HG03039 (cell line): ENCODE data around the gene TUBB2B.
"Not testable (repeated sequence)": the region's sequence is repeated elsewhere in the genome, so short reads cannot be mapped to it uniquely, and the experiment has no call there.

ENCODE experiments used
- ATAC-seq: cut with Tn5 transposase; IDR thresholded peaks from one replicate; pipeline ENCODE4 v1.9.1; 2021; ENCODE audit warnings: mild to moderate bottlenecking, moderate library complexity; ENCODE audit not compliant: unreplicated experiment

Gene TUBB2B

DNA sequence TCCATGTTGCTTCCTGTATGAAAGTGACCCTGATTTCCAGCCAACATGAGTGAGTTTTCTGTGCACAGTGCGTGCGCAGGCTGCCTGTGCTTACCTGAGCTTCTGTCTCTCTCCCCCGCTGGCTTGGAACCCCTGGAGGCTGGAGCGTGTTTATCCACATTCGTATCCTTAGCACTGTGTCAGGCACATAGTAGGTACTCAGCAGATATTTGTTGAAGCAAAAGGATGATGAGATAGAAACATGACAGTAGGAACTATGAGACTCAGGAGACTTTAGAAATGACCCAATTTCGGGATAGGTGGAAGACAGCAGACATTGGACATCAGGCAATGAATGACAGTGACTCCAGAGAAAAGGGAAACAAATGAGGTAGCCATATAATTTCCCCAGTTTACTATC is 15.2 kb downstream of the TUBB2B start:
- ATAC-seq, result no peak

DNA sequence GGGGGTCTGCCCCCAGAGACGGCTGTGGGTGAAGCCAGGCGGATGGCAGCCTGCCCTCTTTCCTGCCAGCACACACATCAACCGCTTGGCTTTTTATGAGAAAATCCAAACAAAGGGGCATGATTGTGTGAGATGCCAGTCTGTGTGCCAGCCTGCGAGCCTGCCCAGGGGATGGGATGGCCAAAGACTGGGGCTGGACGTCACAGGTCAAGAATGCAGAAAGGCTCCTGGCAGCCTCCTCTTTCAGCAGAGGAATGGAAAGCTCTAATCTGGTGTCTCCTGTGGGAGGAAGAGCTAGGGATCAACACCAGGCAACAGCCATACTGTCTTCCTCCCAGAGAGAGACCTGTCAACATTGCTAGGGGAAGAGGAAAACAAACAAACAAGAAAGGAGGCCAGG is 15.8 kb downstream of the TUBB2B start:
- ATAC-seq, result no peak

DNA sequence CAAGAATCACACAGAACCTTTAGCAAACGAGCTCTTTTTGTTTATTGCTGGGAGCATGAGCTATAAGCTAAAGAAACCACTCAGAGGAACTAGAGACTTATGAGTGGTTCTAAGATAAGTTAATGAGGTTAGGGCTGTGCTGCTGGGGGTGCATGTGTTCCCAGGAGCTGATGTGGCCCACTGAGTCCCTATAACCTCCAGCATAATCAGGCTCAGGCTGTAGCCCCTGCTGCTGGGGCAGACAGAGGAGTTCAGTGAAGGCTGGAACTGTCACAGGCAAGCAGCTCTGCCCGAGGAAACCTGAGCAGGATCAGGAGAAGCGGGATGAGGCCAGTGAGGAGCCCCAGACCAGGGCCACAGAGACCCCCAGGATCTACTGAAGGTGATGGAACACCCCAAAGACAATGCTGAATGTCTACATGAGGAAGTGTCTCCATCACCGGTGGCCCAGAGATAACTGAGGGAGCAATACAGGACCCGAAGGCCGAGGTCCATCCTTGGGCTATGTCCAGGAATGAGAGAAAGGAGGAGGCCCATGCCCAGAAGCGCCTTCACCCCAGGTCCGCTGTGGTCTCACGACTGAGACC is 17.3 kb downstream of the TUBB2B start:
- ATAC-seq, result peak; percentile 28

DNA sequence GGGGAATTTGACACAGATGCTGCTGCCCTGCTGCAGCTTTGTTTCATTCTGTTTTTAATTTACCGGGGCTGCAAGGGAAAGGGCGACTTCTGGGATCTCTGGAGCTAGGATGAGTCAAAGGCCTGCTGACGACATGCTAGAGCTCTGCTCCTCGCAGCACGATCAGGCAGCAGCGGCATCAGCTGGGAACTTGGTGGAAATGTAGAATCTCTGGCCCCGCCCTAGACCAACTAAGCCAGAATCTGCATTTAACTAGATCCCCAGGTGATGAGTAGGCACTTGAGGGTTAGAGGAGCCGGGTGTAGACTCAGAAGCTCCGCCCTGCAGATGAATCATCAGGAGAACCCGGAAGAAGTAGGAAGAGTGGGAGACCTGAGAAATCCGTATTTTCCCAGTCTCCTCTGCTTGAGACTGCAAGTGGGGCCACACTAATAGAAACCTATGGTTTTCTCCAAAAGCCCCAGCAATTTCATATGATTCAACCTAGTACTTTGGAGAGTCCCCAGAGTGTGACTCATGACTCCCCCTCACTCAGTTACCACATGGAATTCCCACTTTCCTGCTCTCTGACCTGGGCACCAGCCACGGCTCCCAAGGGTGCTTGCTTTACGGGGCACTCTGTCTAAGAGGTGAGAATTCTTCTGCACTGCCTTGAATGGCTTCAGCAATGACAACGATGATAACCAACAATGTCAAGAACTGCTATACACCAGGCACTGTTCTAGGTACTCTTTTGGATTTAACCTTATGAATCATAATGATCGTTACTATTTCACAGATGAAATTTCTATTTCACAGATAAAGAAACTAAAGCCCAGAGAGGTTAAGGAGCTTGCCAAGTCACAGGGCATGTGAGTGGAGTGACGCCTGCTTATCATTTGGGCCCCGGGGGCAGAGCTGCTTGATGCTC is 18.1 kb downstream of the TUBB2B start:
- peak; percentile 58 for ATAC-seq

DNA sequence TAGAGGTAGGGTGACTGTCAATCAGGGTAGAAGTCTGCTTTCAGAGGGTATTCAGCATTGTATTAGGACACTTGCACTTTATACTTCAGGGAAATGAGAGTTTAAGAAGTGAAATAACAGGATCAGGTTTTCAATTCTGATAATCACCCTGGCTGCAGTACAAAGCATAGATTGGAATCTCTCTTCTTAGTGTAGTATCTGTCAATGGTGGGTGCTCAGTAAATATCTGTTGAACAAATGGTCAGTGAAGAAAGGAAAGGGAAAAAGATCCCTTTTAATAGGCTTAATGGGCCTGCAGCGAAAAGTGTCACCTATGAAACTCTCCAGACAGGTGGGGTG is 18.7 kb downstream of the TUBB2B start:
- no peak for ATAC-seq

DNA sequence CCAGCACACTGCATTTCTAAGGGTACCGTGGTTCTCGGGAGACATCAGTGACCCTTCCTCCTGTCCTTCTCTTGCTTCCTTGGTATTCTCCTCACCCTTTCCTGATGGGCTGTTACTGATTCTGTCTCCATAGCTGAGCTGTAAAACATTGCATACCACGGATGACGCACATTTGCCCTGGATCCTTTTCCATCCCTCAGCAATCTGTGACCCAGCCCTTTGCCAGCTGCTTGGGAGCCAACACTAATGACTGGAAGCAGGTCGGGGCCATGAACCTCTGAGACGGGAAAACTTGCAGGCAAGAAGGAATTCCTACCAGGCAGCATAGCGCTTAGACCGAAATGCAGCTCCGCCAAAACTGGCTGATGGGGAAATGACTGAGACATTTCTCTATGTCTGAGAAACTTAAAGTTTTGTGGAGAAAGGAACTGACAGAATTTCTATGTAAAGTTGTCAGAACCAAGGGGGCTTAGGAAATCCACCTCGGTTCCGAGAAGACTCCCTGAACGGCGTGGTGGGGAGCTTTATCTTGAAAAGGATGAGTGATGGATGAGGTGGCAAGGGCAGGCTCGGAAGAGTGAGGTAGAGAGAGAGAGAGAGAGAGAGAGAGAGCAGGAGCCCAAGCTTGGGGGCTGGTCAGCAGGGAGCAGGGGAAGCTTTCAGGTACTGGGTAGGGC is 19.2 kb downstream of the TUBB2B start:
- ATAC-seq, result no peak

DNA sequence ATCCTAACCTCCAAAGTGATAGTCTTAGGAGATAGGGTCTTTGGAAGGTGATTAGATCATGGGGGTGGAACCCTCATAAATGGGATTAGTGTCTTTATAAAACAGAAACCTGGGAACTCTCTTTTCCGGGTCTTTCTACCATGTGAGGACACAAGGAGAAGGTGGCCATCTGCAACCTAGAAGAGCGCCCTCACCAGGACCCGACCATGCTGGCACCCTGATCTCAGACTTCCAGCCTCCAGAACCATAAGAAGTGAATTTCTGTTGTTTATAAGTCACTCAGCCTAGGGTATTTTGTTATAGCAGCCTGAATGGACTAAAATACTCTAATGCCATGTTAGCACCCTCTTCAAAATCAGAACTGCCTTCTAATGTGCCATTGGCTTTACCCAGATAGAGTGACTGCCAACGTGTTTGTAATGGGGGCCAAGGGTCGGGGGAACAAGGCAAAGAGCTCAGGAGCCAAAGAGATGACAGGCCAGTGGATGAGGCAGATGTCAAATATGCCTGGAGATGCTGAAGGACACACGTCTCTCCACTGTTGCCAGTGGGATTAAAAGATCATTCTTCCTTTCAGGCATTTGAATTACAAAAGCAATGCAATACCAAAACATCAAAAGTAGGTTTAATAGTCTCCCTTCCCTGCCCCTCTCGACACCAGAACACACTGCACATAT is 21.0 kb downstream of the TUBB2B start:
- no peak for ATAC-seq

DNA sequence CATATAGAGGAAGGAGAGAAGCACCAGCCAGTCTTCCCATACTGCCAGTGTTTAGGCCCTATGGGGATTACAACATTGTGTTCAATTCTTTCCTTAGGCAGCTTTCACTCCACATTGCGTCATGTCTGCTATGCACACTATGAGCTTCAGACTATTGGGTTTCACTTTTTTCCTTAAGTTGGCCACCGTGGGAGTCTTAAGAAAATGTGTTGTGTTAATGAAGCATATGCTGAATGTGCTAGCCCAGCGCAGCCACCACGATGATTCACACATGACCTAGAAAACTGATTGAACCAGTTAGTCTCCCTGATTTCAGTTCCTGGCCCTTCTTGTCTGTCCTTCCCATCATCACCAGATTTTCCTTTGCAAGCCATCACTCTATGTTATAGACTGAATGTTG is 21.5 kb downstream of the TUBB2B start:
- ATAC-seq, result no peak

DNA sequence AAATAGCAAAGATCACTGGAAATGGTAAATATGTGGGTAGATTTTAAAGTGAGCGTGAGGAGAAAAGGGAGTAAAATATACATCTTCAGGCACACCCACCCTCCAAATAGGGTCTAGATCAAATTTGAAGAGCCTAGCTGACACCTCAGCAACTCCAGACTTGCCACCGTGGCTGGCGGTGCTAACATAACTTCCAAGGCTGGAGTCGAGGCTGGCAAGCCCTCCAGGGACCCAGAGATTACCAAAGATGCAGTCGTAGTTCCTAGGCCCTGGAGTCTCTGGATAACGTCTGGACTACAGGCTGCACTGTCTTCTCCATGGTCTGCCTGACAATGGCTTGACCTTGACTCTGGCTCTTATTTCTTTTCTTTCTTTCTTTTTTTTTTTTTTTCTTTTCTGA is 22.5 kb downstream of the TUBB2B start:
- ATAC-seq, result no peak

DNA sequence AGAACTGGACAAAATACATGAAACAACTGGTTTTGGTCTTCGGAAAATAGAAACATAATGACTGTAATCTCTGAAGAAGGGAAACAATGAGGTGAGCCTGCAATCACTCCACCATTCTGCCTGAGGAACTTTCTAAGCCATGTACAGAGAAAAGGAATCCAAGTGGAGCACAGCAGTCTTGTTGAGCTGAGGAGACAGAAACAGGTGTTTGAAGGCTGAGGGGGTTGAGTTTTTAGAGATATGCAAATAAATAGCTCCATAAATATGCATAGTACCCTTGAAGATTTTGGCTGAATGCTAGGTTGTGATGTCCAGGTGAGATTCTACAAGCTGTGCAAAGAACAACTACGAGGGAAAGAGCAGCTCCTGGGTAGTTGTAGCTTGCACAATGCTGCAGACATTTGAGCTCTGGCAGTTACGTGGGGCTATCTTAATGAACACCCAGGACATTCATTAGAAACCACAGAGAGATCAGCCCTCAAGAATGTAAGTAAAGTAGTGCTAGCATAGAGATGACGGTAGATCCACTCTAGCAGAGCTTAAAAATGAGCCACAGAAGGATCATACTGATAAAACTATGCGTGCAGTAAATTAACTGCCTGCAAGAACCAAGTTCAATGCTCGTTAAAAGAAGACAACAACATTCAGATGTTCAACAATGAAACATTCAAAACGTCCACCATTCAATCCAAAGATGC is 24.3 kb downstream of the TUBB2B start:
- no peak for ATAC-seq

DNA sequence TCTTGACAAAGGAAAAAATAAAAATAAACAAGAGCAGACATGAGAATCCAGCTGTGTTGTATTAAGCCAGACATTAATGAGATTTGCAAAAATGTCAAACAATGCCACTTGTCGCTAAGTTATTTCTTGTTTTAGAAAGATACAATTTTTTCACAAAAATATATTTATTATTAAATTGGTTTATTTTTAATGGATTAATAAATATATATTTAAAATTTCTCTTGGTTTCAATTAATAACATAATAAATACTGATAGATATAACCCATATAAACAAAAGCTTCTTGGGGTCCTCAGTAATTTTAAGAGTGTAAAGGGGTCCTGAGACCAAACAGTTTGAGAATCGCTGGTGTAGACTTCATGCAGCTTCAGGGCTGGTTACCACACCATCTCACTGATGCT is 26.1 kb downstream of the TUBB2B start:
- no peak for ATAC-seq

DNA sequence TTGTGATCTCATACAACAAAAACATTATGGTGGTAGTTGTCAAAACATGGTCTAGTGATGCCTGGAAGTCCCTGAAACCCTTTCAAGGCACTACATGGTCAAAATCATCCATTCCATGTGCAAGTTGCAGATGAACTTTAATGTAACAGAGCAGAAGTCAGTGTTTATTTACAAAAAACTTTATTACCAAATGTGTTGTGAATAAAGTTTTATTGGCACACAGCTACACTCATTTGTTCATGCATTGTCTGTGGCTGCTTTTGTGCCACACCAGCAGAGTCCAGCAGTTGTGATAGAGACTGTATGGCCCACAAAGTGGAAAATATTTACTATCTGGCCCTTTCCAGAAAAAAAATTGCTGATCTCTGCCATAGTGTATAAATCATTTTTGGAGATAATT is 26.8 kb downstream of the TUBB2B start:
- ATAC-seq, result no peak

DNA sequence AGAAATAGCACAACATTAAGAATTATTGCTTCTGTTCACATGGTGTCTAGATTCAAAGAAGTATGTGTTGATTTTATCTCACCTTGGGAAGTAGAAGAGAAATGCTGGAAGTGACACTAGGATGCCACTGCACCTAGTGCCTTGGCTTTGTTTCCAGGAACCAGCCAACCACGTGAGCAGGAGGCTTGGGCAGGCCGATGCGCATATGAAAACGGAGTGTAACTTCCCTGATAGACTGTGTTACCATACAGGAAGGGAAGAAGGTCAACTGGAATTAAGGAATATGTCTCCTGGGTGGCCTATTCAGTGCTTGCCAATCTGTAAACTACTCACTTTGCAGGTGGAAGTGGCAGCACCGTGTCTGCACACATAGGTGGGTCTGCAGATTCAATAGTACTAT is 28.1 kb downstream of the TUBB2B start:
- no peak for ATAC-seq

DNA sequence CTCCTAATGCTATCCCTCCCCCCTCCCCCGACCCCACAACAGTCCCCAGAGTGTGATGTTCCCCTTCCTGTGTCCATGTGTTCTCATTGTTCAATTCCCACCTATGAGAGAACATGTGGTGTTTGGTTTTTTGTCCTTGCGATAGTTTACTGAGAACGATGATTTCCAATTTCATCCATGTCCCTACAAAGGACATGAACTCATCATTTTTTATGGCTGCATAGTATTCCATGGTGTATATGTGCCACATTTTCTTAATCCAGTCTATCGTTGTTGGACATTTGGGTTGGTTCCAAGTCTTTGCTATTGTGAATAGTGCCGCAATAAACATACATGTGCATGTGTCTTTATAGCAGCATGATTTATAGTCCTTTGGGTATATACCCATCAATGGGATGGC is 29.7 kb downstream of the TUBB2B start:
- ATAC-seq, result not testable (repeated sequence)

DNA sequence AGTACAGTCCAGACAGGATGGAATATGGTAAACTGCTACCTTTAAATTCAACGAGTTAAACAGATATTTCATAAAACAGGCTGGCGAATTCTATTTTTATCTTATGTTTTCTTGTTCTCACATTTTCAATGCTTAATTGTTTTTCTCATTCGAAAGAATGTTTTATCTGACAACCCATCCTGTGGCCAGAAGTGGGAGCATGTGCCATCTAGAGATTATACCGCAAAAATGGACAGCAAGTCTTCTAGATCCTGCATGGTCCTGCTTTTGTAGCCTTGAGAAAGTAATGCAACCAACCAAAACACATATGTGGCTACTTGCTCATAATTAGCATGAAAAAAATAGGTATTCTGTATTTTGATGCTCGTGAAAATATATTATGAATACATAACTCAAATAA is 30.7 kb downstream of the TUBB2B start:
- no peak for ATAC-seq

DNA sequence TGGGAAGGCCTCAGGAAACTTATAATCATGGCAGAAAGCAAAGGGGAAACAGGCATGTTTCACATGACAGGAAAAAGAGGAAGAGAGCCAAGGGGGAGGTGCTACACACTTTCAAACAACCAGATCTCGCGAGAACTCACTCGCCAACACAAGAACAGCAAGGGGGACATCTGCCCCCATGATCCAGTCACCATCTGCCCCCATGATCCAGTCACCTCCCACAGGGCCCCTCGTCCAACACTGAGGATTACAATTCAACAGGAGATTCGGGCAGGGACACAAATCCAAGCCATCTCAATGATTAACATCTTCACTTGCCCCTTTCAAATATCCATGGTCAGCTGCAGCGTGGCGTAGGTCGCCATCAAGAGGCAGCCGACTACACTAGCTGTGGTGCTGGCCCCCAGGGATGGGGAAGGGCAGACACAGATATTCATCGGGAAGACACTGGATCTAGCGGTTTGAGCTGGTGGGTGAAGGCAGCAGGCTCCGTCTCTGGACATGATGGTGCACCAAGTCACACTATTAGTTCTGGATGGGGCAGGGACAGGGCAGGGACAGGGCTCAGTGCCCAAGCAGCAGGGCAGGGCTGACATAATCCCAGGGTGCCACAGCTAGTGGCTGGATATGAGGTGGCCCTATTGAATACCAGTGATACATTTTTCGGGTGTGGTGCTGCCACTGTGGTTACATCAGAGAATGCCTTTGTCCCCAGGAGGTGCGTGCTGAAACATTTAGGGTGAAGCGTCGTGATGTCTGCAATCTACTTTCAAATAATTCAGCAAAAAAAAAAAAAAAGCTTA is 31.6 kb downstream of the TUBB2B start:
- no peak for ATAC-seq

DNA sequence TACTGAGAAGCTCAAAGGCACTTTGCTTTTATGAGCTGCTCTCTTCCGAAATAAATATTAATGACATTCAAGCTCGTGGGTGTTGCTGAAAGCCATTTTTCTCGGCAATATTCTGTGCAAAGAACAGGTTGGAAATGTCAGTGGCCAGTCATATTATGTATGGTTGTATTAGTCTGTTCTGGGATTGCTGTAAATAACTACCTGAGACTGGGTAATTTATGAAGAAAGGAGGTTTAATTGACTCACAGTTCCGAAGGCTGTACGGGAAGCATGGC is 32.1 kb downstream of the TUBB2B start:
- no peak for ATAC-seq

DNA sequence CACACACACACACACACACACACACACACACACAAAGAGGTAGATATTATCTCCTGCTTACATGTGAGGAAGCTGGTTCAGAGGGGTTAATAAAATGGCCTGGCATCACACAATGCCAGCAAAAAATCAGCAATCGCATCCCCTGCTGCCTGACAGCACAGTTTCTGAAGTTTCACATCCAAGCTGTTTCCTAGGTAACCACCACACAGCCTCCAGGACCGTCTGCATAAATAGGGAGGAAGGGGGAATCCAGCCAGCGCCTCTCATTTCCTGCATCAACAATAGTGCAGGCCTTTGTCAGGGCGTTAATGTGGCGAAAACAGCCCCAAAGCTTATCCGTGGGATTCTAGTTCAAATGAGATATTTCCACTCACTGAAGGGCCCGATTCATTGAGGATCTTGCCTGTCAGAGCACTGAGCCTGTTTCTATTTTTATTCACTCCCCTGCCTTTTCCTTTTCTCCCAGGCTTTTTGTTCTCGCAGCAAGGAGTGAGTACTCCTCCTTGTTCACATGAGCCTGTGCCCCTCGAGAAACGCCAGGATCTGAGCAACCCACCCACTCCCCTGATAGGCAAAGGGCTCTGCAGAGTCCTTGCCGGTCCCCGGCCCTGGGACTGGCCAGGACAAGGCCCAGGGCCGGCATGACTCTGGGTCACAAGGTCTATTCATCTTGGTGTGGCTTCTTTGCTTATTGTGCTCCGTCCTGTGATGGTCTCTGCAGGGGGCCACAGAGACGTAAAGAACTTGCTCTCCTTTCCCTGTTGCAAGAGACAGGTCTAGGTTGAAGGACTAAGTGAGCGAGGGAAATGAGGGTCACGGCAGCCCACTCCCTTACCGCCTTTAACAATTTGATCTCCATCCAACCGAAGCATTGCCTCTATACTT is 32.7 kb downstream of the TUBB2B start:
- no peak for ATAC-seq

DNA sequence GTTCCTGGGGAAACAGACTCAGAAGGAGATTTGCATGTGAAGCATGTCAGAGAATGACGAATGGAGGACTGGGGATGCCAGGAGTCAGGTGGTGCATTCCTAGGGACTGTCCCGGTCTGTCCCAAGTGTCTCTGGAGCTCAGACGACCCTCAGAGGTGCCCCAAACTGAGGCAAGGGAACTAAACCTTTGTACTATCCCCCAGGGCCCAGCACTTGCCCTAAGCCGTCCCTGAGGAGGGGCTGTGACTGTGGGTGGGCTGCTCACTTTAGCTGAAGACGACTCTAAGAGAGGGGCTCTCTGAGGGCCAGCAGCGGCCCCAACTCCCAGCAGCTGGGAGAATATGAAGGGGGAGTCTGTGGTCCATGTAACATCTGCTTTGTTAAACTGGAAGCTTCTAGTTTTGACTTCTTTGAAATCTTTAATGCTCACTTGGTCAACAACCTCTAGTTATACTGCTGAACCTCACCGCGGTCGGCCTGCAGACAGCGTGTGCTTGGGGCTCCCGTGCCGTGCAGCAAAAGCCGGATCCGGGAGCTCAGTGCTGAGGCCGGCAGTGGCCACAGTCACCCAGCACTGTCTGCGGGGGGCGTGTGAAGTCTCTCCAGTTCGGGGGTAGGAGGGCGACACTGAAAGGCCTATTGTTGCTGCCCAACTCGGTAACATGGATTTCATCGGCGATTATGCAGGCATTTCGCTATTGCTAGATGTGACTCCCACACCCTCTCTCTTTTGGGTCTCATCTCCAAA is 34.2 kb downstream of the TUBB2B start:
- ATAC-seq, result no peak
